GM21737 (cell line): ENCODE data around the gene CDHR5.

Experiments used
- ATAC-seq: cut with Tn5 transposase; IDR thresholded peaks from one replicate; pipeline ENCODE4 v1.9.1; 2021; ENCODE audit warnings: mild to moderate bottlenecking, moderate library complexity; ENCODE audit not compliant: unreplicated experiment

CDHR5 gene

DNA sequence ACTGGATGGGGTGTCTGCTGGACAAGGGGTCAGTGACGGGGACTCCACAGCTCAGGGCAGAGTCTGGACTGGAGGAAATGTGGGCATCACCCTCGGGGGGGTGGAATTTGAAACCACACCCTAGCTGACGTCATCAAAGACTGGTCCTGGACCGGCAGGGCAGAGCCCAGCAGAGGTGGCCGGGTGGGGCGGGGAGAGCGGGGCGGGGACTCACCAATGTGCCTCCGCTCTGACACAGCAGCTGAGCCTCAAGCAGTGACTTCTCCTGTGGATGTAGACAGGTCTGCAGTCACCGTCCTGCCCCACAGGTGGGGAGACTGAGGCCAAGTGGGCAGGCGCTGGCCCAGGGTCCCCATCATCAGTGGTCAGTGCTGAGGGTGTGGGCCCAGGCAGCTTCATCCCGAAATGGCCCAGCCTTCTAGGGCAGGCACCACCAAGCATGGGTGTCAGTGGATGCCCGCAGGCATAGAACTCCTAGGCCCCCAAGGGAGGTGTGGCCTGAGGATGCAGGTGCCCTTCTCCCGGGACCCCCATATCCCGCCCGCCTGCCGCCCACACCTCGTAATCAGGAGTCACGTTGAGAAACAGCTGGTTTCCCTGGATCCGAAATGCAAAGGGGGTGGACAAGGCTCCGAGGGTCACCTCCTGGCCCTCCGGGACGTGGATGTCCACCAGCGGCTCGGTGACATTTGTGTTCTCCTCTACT, 603 bp downstream of the CDHR5 start:
- ATAC-seq = no peak

GRCh38 chr11:623349-623869, 1.3 kb downstream of the CDHR5 start:
- no peak for ATAC-seq

DNA sequence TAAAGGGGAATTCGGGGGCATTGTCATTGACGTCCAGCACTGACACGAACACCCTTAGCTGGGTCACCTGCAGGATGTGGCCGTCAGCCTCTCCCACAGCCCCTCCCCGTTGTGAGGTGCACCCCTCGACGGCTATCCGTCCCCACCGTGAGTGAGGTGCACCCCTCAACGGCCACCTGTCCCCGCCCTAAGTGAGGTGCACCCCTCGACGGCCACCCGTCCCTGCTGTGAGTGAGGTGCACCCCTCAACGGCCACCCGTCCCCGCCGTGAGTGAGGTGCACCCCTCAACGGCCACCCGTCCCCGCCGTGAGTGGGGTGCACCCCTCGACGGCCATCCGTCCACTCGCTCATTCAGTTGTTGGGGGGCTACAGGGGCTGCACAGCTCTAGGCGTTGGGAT, 2.9 kb downstream of the CDHR5 start:
- no peak for ATAC-seq

DNA sequence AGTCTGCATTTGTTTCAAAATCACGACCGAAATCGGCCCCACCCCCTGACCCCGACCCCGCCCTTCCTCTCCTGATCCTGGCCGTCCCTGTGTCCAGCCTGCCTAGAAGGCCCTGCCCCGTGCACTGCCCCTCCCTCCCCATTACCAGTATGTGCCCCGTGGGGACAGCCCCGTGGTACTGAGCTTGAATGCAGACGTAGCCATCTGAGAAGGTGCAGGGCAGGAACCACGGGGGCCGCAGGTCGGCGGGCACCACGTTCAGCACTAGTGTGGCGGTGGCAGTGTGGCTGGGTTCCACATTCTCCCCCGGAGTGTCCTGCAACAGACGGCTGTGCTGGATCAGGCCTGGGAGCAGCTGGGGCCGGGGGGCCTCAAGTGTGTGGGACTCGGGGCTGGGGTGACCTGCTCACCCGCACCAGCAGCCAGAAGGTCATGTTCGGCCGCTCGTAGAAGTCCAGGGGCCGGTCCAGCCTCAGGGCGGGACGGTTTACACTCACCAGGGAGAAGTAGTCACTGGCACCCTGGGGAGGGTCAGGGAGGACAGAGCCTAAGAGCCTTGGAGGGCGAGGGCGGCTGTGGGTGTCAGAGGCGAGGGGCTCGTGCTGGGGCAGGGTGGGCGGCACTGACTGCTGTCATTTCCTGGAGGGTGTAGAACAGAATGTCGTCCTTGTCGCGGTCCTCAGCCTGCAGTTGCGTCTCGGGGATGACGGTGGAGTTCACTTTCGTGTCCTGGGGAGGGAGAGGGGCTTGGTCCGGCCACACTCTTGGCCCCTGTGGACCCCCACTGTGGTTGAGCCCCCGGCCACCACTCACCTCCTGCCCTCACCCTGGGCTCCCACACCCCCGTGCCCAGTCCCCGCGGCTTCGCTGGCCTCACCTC, 3.6 kb downstream of the CDHR5 start:
- no peak for ATAC-seq

DNA sequence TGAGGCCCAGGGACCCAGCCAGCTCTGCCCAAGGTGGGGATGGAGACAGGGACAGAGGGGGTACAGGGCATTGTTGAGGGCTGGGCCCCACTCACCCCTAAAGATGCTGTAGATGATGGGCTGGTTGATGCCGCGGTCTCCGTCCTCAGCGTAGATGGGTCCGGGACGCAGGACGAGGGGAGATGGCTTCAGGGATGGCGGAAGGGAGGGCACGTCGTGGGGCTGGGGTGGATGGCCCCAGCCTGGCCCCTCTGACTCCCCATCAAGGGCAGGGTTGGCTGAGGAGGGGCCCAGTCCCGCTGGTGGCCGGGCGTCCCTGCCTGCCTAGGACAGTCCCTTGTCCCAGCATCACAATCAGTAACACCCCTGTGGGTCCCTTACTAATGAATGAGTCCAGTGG, 4.6 kb downstream of the CDHR5 start:
- ATAC-seq = no peak

GRCh38 chr11:619628-620050, 5.1 kb downstream of the CDHR5 start:
- ATAC-seq = no peak

DNA sequence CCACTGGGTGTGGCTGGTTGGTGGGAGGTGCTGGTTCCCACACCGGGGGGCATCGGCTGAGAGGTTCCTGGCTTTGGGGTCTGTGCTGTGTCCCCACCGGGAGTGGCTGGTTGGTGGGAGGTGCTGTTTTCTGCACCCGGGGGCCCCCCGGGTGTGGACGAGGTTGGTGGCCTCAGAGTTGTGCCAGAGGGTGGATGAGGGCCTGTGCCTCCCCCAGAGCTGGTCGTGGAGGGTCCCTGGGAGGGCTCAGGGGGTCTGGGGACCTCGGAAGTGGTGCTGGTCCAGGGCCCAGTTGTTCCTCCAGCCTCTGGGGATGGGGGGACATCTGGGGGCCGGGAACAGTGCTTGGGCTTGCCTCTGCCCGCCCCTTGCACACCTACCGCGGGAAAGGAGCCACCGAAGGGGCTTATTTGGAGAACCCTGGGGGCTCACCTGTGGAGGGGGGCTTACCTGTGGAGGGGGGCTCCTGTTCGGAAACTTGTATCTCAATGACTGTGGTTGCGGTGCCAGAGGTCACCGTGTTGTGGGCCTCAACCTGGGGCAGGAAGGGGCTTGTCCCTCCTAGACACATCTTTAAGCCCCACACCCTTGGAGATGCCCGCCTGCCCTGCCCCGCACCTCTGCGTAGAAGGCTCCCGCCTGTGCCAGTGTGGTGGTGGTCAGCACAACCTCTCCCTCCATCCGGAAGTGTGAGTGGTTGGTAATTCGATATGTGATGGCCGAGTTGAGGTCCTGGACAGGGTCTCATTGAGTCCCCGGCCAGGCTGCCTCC, 5.7 kb downstream of the CDHR5 start:
- ATAC-seq = no peak

- no peak for ATAC-seq
These were observed 6.7 kb downstream of the CDHR5 start for GRCh38 chr11:617912-618682.

DNA sequence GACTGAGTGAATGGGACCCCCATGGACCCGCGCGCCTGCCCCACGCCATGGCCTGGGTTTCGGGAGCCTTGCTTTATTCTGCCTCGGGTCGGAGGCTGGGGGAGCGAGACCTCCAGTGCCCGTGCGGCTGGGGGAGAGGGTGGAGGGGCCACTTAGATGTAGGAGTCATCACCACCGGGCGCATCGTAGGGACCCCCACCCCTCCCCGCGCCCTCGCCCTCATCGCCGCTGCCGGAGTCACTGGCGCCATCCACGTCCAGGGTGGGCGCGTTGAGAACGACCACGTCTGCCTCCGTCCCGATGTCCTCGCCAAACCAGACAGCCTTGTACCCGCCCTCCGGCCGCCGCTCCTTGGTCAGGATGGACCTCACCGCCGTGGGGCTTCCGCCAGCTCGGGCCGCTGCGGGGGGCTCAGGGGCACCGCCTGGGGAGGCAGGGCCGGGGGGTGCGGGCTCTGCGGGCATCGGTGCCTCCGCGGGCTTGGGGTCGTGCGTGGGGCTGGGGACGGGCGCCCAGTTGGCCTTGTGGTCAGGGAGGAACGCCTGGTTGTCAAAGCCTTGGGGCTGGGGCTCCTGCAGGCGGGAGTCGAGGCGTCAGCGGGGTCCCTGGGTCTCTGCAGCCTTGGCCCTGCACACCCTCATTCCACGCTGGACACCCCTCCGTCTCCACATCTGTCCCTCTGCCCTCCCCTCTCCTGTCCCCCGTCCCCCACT, 7.4 kb downstream of the CDHR5 start:
- ATAC-seq = no peak

GRCh38 chr11:616320-617198, 8.2 kb downstream of the CDHR5 start:
- ATAC-seq = no peak

DNA sequence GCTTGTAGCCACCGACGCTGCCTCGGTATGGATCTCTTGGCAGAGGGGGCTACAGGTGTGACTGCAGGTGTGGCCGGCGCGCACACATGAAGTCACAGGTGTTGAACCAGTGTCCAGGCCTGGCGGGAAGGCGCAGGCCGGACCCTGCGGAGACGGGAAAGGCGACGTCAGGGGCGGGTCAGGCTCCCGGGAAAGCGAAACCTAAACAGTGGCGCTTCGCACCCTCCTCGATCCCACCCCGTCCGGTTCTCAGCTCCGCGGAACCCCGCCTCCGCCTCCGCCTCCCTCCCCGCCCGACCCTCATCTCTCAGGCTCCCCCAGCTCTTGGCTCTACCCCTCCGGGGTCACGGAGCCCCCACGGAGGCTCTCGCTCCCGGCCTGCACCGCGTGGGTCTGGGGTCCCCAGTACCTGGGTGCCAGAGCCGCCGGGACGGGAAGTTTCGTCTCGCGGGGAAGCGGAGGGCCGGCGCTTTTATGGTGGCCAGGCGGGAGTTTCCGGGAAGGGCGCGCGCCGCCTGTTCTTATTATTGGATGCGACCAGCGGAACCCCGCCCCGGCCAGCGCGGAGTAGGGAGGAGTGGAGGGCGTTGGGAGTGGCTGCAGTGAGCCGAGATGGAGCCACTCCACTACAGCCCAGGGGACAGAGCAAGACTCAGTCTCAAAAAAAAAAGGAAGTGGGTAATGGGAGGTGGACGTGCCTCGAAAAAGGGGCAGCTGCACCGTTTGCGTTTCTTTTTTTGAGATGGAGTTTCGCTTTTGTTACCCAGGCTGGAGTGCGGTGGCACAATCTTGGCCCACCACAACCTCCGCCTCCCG, 9.0 kb downstream of the CDHR5 start, which contains the start of gene IRF7:
IRF7 (minus strand) TSS at position 447 of the 816 bp plus-strand sequence. CDS start 586 bp downstream, outside the sequence.
- ATAC-seq = peak; percentile 69

DNA sequence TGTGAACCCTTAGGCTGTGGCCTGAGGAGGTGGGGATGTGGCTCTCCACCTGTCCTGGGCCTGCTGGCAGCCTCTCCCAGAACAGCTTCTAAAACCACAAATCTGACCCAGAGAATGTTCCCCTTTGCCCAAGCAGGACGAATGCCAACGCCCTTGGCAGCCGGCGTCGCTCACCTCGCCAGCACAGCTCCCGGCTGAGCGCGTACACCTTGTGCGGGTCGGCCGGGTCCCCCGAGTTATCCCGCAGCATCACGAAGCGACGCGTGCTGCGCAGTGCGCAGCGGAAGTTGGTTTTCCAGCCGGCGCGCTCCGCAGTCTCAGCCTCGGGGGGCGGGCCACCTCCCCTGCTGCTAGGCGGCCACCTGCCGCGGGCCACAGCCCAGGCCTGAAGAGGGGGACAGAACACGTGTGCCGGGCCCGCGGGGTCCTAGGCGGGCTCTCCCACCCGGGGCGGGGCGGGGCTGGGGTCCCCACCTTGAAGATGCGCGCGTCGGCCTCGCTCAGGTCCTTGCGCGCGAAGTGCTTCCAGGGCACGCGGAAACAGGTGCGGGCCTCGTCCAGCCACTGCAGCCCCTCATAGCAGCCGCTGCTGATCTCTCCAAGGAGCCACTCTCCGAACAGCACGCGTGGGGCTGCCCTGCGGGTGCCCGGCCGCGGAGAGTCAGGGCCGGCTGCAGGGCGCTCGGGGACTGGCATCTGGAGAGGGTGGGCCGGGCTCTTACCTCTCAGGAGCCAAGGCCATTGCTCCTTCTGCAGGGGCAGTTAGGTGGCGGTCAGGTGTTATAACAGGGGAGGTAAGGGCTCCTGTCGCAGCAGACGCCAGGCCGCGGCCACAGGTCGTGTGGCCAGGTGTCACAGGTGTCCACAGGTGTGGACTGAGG, 9.9 kb downstream of the CDHR5 start:
- no peak for ATAC-seq

DNA sequence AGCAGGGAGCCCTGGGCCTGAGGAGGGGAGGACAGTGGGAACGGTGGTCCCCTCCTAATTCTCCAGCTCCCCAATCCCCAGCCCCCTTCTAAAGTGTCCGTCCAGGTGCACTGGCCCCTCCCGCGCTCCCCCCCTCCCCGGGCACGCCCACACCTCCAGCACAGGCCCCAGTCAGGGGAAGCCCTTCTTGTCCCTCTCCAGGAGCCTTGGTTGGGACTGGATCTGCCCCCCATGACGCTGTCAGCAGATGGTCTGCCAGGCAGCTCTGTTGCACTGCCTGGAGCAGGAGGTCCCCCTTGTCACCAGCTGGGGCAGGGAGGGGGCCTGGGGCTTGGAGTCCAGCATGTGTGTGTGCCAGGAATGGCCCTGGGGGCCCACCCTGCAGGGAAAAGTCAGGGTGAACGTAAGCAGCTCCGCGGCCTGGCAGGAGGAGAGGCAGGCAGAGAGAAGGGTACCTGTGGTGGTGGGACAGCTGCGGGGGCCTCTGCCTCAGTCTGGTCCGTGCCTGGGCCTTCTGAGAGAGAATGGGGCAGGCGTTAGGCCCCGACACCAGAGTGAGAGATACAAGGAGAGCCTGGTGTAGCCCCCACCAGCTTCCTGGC, 10.6 kb downstream of the CDHR5 start:
- ATAC-seq = no peak

DNA sequence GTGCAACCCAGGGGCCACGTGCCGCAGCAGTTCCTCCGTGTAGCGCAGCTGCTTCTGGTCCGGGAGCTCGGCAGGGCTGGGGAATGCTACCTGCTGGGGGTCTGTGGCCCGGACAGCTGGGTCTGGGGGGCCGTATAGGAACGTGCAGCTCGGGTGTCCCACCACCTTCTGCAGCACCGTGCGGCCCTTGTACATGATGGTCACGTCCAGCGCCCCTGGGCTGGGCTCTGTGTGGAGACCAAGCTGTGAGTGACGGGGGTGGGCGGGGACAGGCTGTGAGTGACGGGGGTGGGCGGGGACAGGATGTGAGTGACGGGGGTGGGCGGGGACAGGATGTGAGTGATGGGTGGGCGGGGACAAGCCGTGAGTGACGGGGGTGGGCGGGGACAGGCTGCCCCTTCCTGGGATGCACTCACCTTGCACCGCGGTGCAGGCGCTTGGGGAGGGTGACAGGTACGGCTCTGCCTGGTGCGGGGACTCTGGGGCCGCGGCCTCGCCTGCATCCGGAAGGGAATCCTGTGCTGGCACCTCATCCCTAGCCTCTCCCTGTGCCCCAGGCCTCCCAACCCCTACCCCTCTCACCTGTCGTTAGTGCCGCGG, 11.3 kb downstream of the CDHR5 start:
- no peak for ATAC-seq

GRCh38 chr11:612961-613300, 11.8 kb downstream of the CDHR5 start:
- ATAC-seq = no peak
